Sigmoid colon (tissue), 7 donors: ENCODE results near the gene FLII. TPM values are rescaled to one million over a fixed set of nuclear protein-coding genes. Genes with fewer than 3 reads are reported as not detected.
A peak's percentile ranks its signal among the peaks of the same experiment; 100 is the strongest.

Experiments
- DNase-seq: peaks from one replicate; pipeline ENCODE4 v3.0.0-alpha.2; 2019
- H3K27ac ChIP-seq, 4 donors: fragments of 200-600 bp; sonication (generic); one replicate each; pipeline ENCODE4 v1.5.1; 2016 to 2019; ENCODE audit warnings: mild to moderate bottlenecking in 1 of 4
- H3K27me3 ChIP-seq, 3 donors: fragments of 200-600 bp; sonication (generic); one replicate each; pipeline ENCODE4 v1.5.1; 2019; ENCODE audit warnings: mild to moderate bottlenecking in 1 of 3
- H3K36me3 ChIP-seq, 4 donors: fragments of 200-600 bp; sonication (generic); one replicate each; pipeline ENCODE4 v1.5.1; 2016 to 2019
- H3K4me1 ChIP-seq, 4 donors: fragments of 200-600 bp; sonication (generic); one replicate each; pipeline ENCODE4 v1.5.1; 2017 to 2019
- H3K4me3 ChIP-seq, 4 donors: fragments of 200-600 bp; sonication (generic); one replicate each; pipeline ENCODE4 v1.5.1; 2017 to 2019; ENCODE audit warnings: mild to moderate bottlenecking in 2 of 4, moderate library complexity in 1 of 4
- H3K9me3 ChIP-seq, 4 donors: fragments of 200-600 bp in 3 of 4; sonication (generic) in 3 of 4; one replicate each; pipeline versions ENCODE4 v1.5.1 to v1.6.1; 2013 to 2019
- EP300 ChIP-seq, 4 donors: sonication (generic); formaldehyde crosslinking; IDR thresholded peaks; one replicate each; pipeline ENCODE4 v1.6.1; 2017; ENCODE audit warnings: antibody characterized with exemption in 4 of 4
- POLR2A ChIP-seq, 2 donors: fragments of 450-650 bp; IDR thresholded peaks; one replicate each; pipeline ENCODE4 v1.6.1; 2016; ENCODE audit warnings: antibody characterized with exemption in 2 of 2, mild to moderate bottlenecking in 2 of 2, moderate library complexity in 2 of 2
- POLR2AphosphoS5 ChIP-seq, 4 donors: sonication (generic); formaldehyde crosslinking; IDR thresholded peaks; one replicate each; pipeline ENCODE4 v1.6.1; 2017; ENCODE audit warnings: antibody characterized with exemption in 4 of 4
- WGBS, 2 donors: extraction: QIAGEN DNeasy Blood & Tissue Kit; methylation state at CpG; one replicate each; pipeline ENCODE4 v1.1.7; 2013; 5-methylcytosine and 5-hydroxymethylcytosine counted together
- intact Hi-C: fragments of 100-400 bp; cut with DNase I; formaldehyde crosslinking; loops from one replicate; pipeline ENCODE4 v1.15.1; 2023
- polyA plus RNA-seq, 3 donors: library from polyadenylated mRNA; stranded (reverse); fragments of 200-250 nt; gene quantifications; one replicate each; pipeline ENCODE4 v1.2.3, GENCODE V29; 2013
- total RNA-seq, 4 donors: library from RNA; depleted of rRNA; stranded (reverse); fragments of >200 nt; gene quantifications; one replicate each; pipeline ENCODE4 v1.1.0, GENCODE V29; 2016
- TF ChIP-seq, protein P1 (sequence below), 4 experiments: fragments of 450-650 bp in 3 of 4; fragments of 200-600 bp in 1 of 4; IDR thresholded peaks; one replicate each; pipeline ENCODE4 v1.5.1; 2016 to 2019; ENCODE audit warnings: antibody characterized with exemption in 4 of 4, mild to moderate bottlenecking in 3 of 4, moderate library complexity in 2 of 4
- donor health status: healthy with polysubstance abuse.
- donor health status: Bipolar disorder and iron deficiency.
- donor health status: healthy.

The FLII gene
- total and polyA plus RNA-seq, 7 donors, result 115 to 422 (median 222) TPM

DNA sequence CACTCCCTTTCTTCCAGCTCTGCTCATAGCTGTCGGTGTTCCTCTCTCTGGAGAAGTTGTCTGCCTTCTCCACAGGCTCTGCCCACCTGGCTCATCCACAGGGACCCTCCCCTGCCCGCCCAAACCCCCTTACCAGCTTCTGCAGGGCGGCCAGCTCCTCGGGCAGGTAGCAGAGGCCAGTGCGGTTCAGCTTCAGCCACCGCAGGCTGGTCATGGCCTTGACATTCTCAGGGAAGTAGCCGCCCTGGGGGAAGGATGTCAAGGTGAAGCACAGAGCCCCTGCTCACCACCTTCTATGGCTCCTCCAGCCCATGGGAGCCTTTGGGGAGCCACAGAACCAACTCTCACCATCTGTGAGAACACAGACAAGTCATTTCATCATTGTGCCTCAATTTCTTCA is 1.8 kb downstream of the FLII start:
- Histone ChIP-seq H3K36me3 (peaks cover 16 to 50% (median 46%) of the 10 kb centered on the region in 4 donors), H3K9me3 (no peaks in the 10 kb centered on the region), H3K27ac (peak overlapping the region in 2 of 4 donors; percentile 96 to 97), H3K4me3 (peak overlapping the region in 1 of 4 donors; percentile 94), H3K4me1 (peaks cover 0 to 41% (median 31%) of the 10 kb centered on the region in 4 donors), H3K27me3 (no peaks in the 10 kb centered on the region)
- 88 to 91% methylated on average over 7 of the region's 7 CpGs for WGBS, 2 donors
- TF ChIP-seq, protein P1, sequence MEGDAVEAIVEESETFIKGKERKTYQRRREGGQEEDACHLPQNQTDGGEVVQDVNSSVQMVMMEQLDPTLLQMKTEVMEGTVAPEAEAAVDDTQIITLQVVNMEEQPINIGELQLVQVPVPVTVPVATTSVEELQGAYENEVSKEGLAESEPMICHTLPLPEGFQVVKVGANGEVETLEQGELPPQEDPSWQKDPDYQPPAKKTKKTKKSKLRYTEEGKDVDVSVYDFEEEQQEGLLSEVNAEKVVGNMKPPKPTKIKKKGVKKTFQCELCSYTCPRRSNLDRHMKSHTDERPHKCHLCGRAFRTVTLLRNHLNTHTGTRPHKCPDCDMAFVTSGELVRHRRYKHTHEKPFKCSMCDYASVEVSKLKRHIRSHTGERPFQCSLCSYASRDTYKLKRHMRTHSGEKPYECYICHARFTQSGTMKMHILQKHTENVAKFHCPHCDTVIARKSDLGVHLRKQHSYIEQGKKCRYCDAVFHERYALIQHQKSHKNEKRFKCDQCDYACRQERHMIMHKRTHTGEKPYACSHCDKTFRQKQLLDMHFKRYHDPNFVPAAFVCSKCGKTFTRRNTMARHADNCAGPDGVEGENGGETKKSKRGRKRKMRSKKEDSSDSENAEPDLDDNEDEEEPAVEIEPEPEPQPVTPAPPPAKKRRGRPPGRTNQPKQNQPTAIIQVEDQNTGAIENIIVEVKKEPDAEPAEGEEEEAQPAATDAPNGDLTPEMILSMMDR (IDR thresholded peaks at IDR 0.05), result no peak
- TF ChIP-seq EP300 (IDR thresholded peaks at IDR 0.05) (no peak), POLR2A (IDR thresholded peaks at IDR 0.05) (no peak), POLR2AphosphoS5 (IDR thresholded peaks at IDR 0.05) (no peak)
- intact Hi-C loops, result loop anchor here (5.0 kb wide), 1 partner anchor 74 kb away; the partner anchor contains the start of gene ALKBH5
- no peak for DNase-seq

GRCh38 chr17:18256351-18256750 is 2.2 kb downstream of the FLII start:
- Histone ChIP-seq H3K9me3 (no peaks in the 10 kb centered on the region), H3K27me3 (no peaks in the 10 kb centered on the region), H3K27ac (peak overlapping the region in 1 of 4 donors; percentile 97), H3K36me3 (peaks cover 20 to 54% (median 50%) of the 10 kb centered on the region in 4 donors), H3K4me3 (no peak overlapping the region), H3K4me1 (peaks cover 0 to 36% (median 27%) of the 10 kb centered on the region in 4 donors)
- DNase-seq, result no peak
- intact Hi-C loops, result loop anchor here (5.0 kb wide), 1 partner anchor 74 kb away; the partner anchor contains the start of gene ALKBH5
- WGBS, 2 donors, result 92 to 94% methylated on average over 11 of the region's 11 CpGs
- no peak for TF ChIP-seq EP300 (IDR thresholded peaks at IDR 0.05)
- no peak for TF ChIP-seq POLR2AphosphoS5 (IDR thresholded peaks at IDR 0.05)
- TF ChIP-seq, protein P1 (IDR thresholded peaks at IDR 0.05), result no peak
- TF ChIP-seq POLR2A (IDR thresholded peaks at IDR 0.05), result no peak

GRCh38 chr17:18254888-18255649 is 3.5 kb downstream of the FLII start:
- Histone ChIP-seq H3K9me3 (no peaks in the 10 kb centered on the region), H3K36me3 (peaks cover 25 to 67% (median 62%) of the 10 kb centered on the region in 4 donors), H3K27me3 (no peaks in the 10 kb centered on the region), H3K4me3 (no peak overlapping the region), H3K4me1 (peaks cover 0 to 30% (median 21%) of the 10 kb centered on the region in 4 donors), H3K27ac (no peak overlapping the region)
- no peak for DNase-seq
- 95 to 98% methylated on average over 8 of the region's 8 CpGs for WGBS, 2 donors
- TF ChIP-seq EP300 (IDR thresholded peaks at IDR 0.05) (no peak), POLR2A (IDR thresholded peaks at IDR 0.05) (no peak), POLR2AphosphoS5 (IDR thresholded peaks at IDR 0.05) (no peak)
- TF ChIP-seq, protein P1 (IDR thresholded peaks at IDR 0.05), result no peak
- intact Hi-C loops, result loop anchor here (5.0 kb wide), 1 partner anchor 73 kb away; the partner anchor contains the start of gene ALKBH5

GRCh38 chr17:18253947-18254821 is 4.4 kb downstream of the FLII start:
- WGBS, 2 donors, result 93 to 95% methylated on average over 27 of the region's 27 CpGs
- no peak for TF ChIP-seq EP300 (IDR thresholded peaks at IDR 0.05)
- TF ChIP-seq, protein P1 (IDR thresholded peaks at IDR 0.05), result no peak
- no peak for TF ChIP-seq POLR2A (IDR thresholded peaks at IDR 0.05)
- TF ChIP-seq POLR2AphosphoS5 (IDR thresholded peaks at IDR 0.05), result no peak
- H3K27ac ChIP-seq, result no peak overlapping the region
- no peaks in the 10 kb centered on the region for H3K27me3 ChIP-seq
- H3K36me3 ChIP-seq, result peaks cover 25 to 76% (median 68%) of the 10 kb centered on the region in 4 donors
- no peaks in the 10 kb centered on the region for H3K9me3 ChIP-seq
- no peak overlapping the region for H3K4me3 ChIP-seq
- no peak for DNase-seq
- intact Hi-C loops, result no loop called here
- peaks cover 0 to 26% (median 17%) of the 10 kb centered on the region in 4 donors for H3K4me1 ChIP-seq
